ENCODE results near the gene HOXC13.

DNA sequence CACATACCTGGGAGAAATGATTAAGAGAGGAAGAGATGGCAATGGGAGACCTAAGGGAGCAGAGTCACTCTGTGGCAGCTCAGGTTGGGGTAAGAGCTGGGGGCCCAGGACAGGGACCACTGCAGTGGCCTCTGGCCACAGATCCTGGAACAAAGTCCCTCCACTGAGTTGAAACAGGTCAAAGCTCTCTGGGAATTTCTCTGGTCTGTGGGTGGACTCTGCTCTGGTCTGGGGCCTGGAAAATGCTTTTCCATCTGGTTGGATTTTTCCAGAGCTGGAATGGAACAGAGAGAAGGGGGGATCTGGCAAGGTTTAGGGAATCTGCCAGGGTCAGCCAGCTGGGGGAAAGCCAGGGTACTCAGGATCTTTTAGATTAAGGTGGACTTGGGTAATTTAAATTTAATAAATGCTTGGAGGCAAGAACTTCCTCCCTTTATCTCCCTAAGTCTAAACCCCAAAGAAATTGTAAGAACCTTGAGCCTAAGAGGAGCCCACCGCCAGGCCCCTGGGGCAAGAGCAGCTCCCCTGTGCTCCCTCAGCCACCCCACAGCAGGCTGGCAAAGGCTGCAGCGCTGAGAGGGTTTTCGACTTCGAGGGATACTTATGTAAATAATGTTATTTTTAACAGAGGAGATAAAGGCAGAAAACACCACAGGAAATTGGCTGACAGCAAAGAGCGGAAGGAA lies 50.1 kb downstream of the HOXC13 start:
- TF ChIP-seq, protein P1, sequence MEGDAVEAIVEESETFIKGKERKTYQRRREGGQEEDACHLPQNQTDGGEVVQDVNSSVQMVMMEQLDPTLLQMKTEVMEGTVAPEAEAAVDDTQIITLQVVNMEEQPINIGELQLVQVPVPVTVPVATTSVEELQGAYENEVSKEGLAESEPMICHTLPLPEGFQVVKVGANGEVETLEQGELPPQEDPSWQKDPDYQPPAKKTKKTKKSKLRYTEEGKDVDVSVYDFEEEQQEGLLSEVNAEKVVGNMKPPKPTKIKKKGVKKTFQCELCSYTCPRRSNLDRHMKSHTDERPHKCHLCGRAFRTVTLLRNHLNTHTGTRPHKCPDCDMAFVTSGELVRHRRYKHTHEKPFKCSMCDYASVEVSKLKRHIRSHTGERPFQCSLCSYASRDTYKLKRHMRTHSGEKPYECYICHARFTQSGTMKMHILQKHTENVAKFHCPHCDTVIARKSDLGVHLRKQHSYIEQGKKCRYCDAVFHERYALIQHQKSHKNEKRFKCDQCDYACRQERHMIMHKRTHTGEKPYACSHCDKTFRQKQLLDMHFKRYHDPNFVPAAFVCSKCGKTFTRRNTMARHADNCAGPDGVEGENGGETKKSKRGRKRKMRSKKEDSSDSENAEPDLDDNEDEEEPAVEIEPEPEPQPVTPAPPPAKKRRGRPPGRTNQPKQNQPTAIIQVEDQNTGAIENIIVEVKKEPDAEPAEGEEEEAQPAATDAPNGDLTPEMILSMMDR (IDR thresholded peaks at IDR 0.05; ENCODE audit: low read depth, low read length, poor library complexity, severe bottlenecking) = no peak
- no peak for TF ChIP-seq EZH2phosphoT487 (IDR thresholded peaks at IDR 0.05; ENCODE audit: borderline replicate concordance, low read length)

All from DOHH2 (cell line).